Mesenchymal stem cell (in vitro differentiated cells and primary cell): Measurements from ENCODE around the gene SHH.

ENCODE experiments used
- DNase-seq: peaks from one replicate; pipeline ENCODE4 v3.0.0-alpha.2; 2013
- H2AFZ ChIP-seq: one replicate; pipeline ENCODE4 v1.6.1; 2013; ENCODE audit warnings: low read depth, mild to moderate bottlenecking, control low read depth, inconsistent platforms, low read length, moderate library complexity
- H2AK5ac ChIP-seq: 2 replicates; pipeline ENCODE4 v1.6.1; 2013; ENCODE audit warnings: low read length, moderate library complexity, mild to moderate bottlenecking, inconsistent platforms; ENCODE audit not compliant: severe bottlenecking
- H2BK120ac ChIP-seq: one replicate; pipeline ENCODE4 v1.6.1; 2013; ENCODE audit warnings: low read depth, mild to moderate bottlenecking, inconsistent platforms, low read length, moderate library complexity
- H2BK12ac ChIP-seq, 2 experiments: one replicate each; pipeline ENCODE4 v1.6.1; 2013; ENCODE audit warnings: inconsistent platforms in 2 of 2, low read length in 2 of 2, mild to moderate bottlenecking in 2 of 2, moderate library complexity in 2 of 2, control low read depth in 1 of 2
- H2BK15ac ChIP-seq: one replicate; pipeline ENCODE4 v1.6.1; 2013; ENCODE audit warnings: mild to moderate bottlenecking, low read depth, inconsistent platforms; ENCODE audit not compliant: poor library complexity, severe bottlenecking
- H2BK5ac ChIP-seq: 2 replicates; pipeline ENCODE4 v1.6.1; 2013; ENCODE audit warnings: low read depth, mild to moderate bottlenecking, low read length, control low read depth, inconsistent platforms; ENCODE audit not compliant: poor library complexity, severe bottlenecking
- H3K14ac ChIP-seq, 2 experiments: one replicate each; pipeline ENCODE4 v1.6.1; 2013; ENCODE audit warnings: inconsistent platforms in 2 of 2, low read length in 2 of 2, control low read depth in 1 of 2, mild to moderate bottlenecking in 1 of 2, moderate library complexity in 1 of 2
- H3K18ac ChIP-seq, 2 experiments: one replicate each; pipeline ENCODE4 v1.6.1; 2013; ENCODE audit warnings: inconsistent platforms in 2 of 2, low read length in 2 of 2, control low read depth in 1 of 2, low read depth in 1 of 2, mild to moderate bottlenecking in 1 of 2
- H3K23ac ChIP-seq, 2 experiments: one replicate each; pipeline ENCODE4 v1.6.1; 2013; ENCODE audit warnings: inconsistent platforms in 2 of 2, low read length in 2 of 2, mild to moderate bottlenecking in 2 of 2, moderate library complexity in 2 of 2, control low read depth in 1 of 2
- H3K27ac ChIP-seq: 2 replicates; pipeline ENCODE4 v1.5.1; 2013; ENCODE audit warnings: mild to moderate bottlenecking, moderate library complexity, low read length, control low read depth, inconsistent platforms; ENCODE audit not compliant: poor library complexity, severe bottlenecking
- H3K27me3 ChIP-seq, 2 experiments: 2 replicates each; pipeline versions ENCODE4 v1.6.1 to v1.7.0; 2013; ENCODE audit warnings: low read length in 2 of 2, mild to moderate bottlenecking in 2 of 2, moderate library complexity in 2 of 2, control low read depth in 1 of 2, inconsistent platforms in 1 of 2; ENCODE audit not compliant: control insufficient read depth in 1 of 2, insufficient read depth in 1 of 2
- H3K36me3 ChIP-seq, 2 experiments: 2 replicates each; pipeline versions ENCODE4 v1.6.1 to v1.7.0; 2013; ENCODE audit warnings: low read length in 2 of 2, control low read depth in 1 of 2, inconsistent platforms in 1 of 2, low read depth in 1 of 2, mild to moderate bottlenecking in 1 of 2; ENCODE audit not compliant: insufficient read depth in 2 of 2, control insufficient read depth in 1 of 2
- H3K4ac ChIP-seq, 2 experiments: one replicate each; pipeline ENCODE4 v1.6.1; 2013; ENCODE audit warnings: inconsistent platforms in 2 of 2, low read length in 2 of 2, mild to moderate bottlenecking in 2 of 2, moderate library complexity in 2 of 2, control low read depth in 1 of 2, low read depth in 1 of 2
- H3K4me1 ChIP-seq: 2 replicates; pipeline ENCODE4 v1.6.1; 2013; ENCODE audit warnings: low read depth, low read length, control low read depth; ENCODE audit not compliant: control insufficient read depth, insufficient read depth
- H3K4me2 ChIP-seq: 2 replicates; pipeline ENCODE4 v1.6.1; 2013; ENCODE audit warnings: low read length, mild to moderate bottlenecking, inconsistent platforms; ENCODE audit not compliant: poor library complexity, severe bottlenecking
- H3K4me3 ChIP-seq, 2 experiments: 2 replicates each; pipeline versions ENCODE4 v1.5.1 to v1.7.0; 2013; ENCODE audit warnings: low read length in 2 of 2, mild to moderate bottlenecking in 2 of 2, control low read depth in 1 of 2, low read depth in 1 of 2; ENCODE audit not compliant: insufficient read depth in 1 of 2
- H3K79me1 ChIP-seq: replicated peaks from 2 replicates; pipeline ENCODE4 v1.6.1; 2013; ENCODE audit warnings: mild to moderate bottlenecking, control low read depth, low read length, inconsistent platforms; ENCODE audit not compliant: poor library complexity, severe bottlenecking
- H3K9ac ChIP-seq: 2 replicates; pipeline ENCODE4 v1.7.0; 2013; ENCODE audit warnings: mild to moderate bottlenecking, low read length, moderate library complexity
- H3K9me3 ChIP-seq: 2 replicates; pipeline ENCODE4 v1.7.0; 2013; ENCODE audit warnings: mild to moderate bottlenecking, low read length; ENCODE audit not compliant: control insufficient read depth
- H4K8ac ChIP-seq: one replicate; pipeline ENCODE4 v1.6.1; 2013; ENCODE audit warnings: inconsistent platforms, mild to moderate bottlenecking, low read length, moderate library complexity
- H4K91ac ChIP-seq: one replicate; pipeline ENCODE4 v1.6.1; 2013; ENCODE audit warnings: mild to moderate bottlenecking, low read length, inconsistent platforms
- WGBS: methylation state at CpG from one replicate; pipeline ENCODE4 v1.1.7; 2013; ENCODE audit warnings: mixed read lengths; 5-methylcytosine and 5-hydroxymethylcytosine counted together

SHH gene

DNA sequence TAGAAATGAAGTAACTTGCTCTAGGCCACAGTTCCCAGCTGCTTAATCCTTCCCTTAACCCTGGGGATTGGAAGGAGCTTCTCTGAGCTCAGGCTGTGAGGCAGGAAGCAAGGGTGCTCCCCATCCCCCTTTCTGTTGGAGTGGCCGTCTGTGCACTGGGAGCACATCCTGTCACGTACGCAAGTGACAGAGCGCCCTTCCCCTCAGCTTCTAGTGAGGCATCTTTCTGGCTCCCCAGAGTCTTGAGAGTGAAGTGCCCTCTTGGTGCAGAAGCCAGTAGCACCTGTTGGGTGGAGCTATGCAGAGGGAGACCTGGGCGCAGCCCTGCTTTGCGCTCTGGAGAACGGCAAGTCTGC lies 47.8 kb downstream of the SHH start:
- WGBS, result 43% methylated on average over 5 of the region's 7 CpGs
- no peak overlapping the region for H3K14ac ChIP-seq
- H3K27ac ChIP-seq, result peak overlapping the region; percentile 96

DNA sequence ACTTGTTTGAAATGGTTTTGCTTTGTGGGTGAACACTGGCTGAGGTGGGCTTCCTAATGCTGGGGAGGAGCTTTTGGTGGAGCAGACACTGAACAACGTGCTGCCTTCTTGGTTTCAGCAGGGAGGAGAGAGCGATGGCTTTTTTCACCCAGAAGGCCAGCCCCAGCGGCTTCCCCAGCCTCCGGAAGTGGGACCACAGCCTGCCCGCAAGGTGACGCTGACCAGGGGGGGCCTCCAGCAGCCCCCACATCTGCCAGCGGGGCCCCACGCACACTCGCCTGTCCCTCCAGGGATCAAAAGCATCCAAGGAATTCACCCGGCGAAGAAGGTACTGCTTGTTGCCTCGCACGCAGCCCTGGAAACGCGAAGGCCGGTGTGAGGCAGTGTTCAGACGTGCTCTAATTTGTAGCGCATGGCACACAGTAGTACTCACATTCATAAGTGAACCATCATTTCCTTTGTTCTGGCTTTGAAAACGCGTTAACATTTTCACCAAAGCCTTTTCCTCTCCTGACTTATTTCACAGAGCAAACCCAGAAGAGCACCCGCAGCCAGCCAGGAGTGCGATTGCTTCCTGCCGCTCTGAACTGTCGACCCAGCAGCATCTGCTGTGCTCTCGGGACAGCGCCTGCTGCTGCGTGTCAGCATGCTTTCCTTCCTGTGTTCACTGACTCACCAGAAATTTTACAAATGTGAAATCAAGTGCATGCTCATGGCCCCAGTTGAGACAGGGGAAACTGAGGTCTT lies 48.4 kb downstream of the SHH start:
- Histone ChIP-seq H3K18ac (peak overlapping the region; percentile 16 to 46), H2AK5ac (peak overlapping the region; percentile 1), H3K4me1 (peaks cover 30% of the 10 kb centered on the region), H3K14ac (peak overlapping the region in 1 of 2 experiments; percentile 74), H3K27me3 (no peaks in the 10 kb centered on the region), H3K36me3 (peaks cover 31 to 60% of the 10 kb centered on the region in 2 experiments), H3K9ac (no peak overlapping the region), H4K91ac (peak overlapping the region; percentile 35), H3K9me3 (no peaks in the 10 kb centered on the region), H3K23ac (peak overlapping the region in 1 of 2 experiments; percentile 74), H3K27ac (peak overlapping the region; percentile 96), H2BK120ac (no peak overlapping the region), H3K4ac (peak overlapping the region in 1 of 2 experiments; percentile 86), H2BK12ac (peak overlapping the region in 1 of 2 experiments; percentile 54), H4K8ac (peak overlapping the region; percentile 3), H2BK15ac (no peak overlapping the region), H3K4me2 (peak overlapping the region; percentile 73), H2BK5ac (peak overlapping the region; percentile 19), H3K79me1 (peaks cover 24% of the 10 kb centered on the region), H2AFZ (no peak overlapping the region), H3K4me3 (peak overlapping the region in 1 of 2 experiments; percentile 29)
- 25% methylated on average over 25 of the region's 27 CpGs for WGBS
- peak; percentile 86 for DNase-seq

More for the DNA sequence above, 47.8 kb downstream of the SHH start:
- H2AFZ ChIP-seq, result no peak overlapping the region
- H2BK5ac ChIP-seq, result no peak overlapping the region
- H3K4me1 ChIP-seq, result peaks cover 33% of the 10 kb centered on the region
- no peak overlapping the region for H3K4ac ChIP-seq
- H3K18ac ChIP-seq, result peak overlapping the region in 1 of 2 experiments; percentile 9
- H3K4me3 ChIP-seq, result no peak overlapping the region
- H2BK12ac ChIP-seq, result no peak overlapping the region
- H4K8ac ChIP-seq, result no peak overlapping the region
- H3K9ac ChIP-seq, result no peak overlapping the region
- no peaks in the 10 kb centered on the region for H3K9me3 ChIP-seq
- peak overlapping the region; percentile 47 for H2AK5ac ChIP-seq
- peak overlapping the region; percentile 44 for H4K91ac ChIP-seq
- DNase-seq, result no peak
- H2BK120ac ChIP-seq, result no peak overlapping the region
- H3K27me3 ChIP-seq, result no peaks in the 10 kb centered on the region
- peaks cover 24% of the 10 kb centered on the region for H3K79me1 ChIP-seq
- peaks cover 31 to 64% of the 10 kb centered on the region in 2 experiments for H3K36me3 ChIP-seq
- H3K23ac ChIP-seq, result no peak overlapping the region
- H3K4me2 ChIP-seq, result peak overlapping the region; percentile 73
- no peak overlapping the region for H2BK15ac ChIP-seq

DNA sequence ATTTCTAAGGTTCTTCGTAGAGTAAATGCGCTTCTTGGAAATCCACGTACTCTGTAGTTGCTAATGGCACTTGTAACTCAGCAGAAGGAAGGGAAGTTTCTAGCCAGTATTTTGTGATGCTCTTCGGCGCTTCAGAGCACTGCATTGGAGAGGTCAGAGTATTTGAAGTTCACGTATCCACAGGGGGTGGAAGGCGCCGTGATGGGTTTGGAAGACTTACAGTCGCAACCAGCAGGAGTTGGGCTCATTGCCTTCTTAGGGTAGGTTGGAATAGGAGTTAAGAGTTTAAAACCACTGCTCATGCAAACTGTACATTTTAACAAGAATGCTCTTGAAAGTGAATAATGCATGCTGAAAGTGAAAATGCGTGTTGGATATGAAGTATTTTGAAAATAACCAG lies 49.1 kb downstream of the SHH start:
- Histone ChIP-seq H2BK12ac (peak overlapping the region in 1 of 2 experiments; percentile 49), H3K4me2 (no peak overlapping the region), H2BK120ac (no peak overlapping the region), H4K8ac (no peak overlapping the region), H3K9ac (no peak overlapping the region), H3K27me3 (no peaks in the 10 kb centered on the region), H3K23ac (no peak overlapping the region), H3K9me3 (no peaks in the 10 kb centered on the region), H3K18ac (no peak overlapping the region), H3K4me1 (peaks cover 34% of the 10 kb centered on the region), H3K79me1 (peaks cover 27% of the 10 kb centered on the region), H2BK15ac (no peak overlapping the region), H4K91ac (no peak overlapping the region), H3K4ac (no peak overlapping the region), H3K36me3 (peaks cover 34 to 59% of the 10 kb centered on the region in 2 experiments), H2BK5ac (no peak overlapping the region), H3K14ac (no peak overlapping the region), H3K4me3 (no peak overlapping the region), H2AK5ac (peak overlapping the region; percentile 46), H2AFZ (no peak overlapping the region), H3K27ac (peak overlapping the region; percentile 96)
- DNase-seq, result no peak
- WGBS, result 85% methylated on average over 9 of the region's 10 CpGs

- no peak overlapping the region for H3K14ac ChIP-seq
- no peak overlapping the region for H2AFZ ChIP-seq
- peaks cover 30% of the 10 kb centered on the region for H3K4me1 ChIP-seq
- peak overlapping the region; percentile 96 for H3K27ac ChIP-seq
- WGBS, result 66% methylated on average over 10 of the region's 10 CpGs
- H2BK120ac ChIP-seq, result no peak overlapping the region
- H2BK12ac ChIP-seq, result no peak overlapping the region
- H2BK15ac ChIP-seq, result no peak overlapping the region
- H4K8ac ChIP-seq, result peak overlapping the region; percentile 19
- no peak overlapping the region for H4K91ac ChIP-seq
- H3K27me3 ChIP-seq, result no peaks in the 10 kb centered on the region
- H3K9ac ChIP-seq, result no peak overlapping the region
- H2AK5ac ChIP-seq, result peak overlapping the region; percentile 75
- H3K18ac ChIP-seq, result peak overlapping the region in 1 of 2 experiments; percentile 10
- no peak for DNase-seq
- peaks cover 27% of the 10 kb centered on the region for H3K79me1 ChIP-seq
- no peaks in the 10 kb centered on the region for H3K9me3 ChIP-seq
- H3K36me3 ChIP-seq, result peaks cover 31 to 54% of the 10 kb centered on the region in 2 experiments
- H2BK5ac ChIP-seq, result no peak overlapping the region
- no peak overlapping the region for H3K4me2 ChIP-seq
- no peak overlapping the region for H3K4me3 ChIP-seq
- no peak overlapping the region for H3K23ac ChIP-seq
- no peak overlapping the region for H3K4ac ChIP-seq
Measured at GRCh38 chr7:155762655-155763054, 49.6 kb downstream of the SHH start.
